Liver (tissue), 9 donors: ENCODE results near the gene MARK3. TPM values are rescaled to one million over a fixed set of nuclear protein-coding genes. Genes with fewer than 3 reads are reported as not detected.

Source experiments
- DNase-seq: peaks from one replicate; pipeline ENCODE4 v3.0.0-alpha.2; 2017; ENCODE audit warnings: low spot score
- H3K27ac ChIP-seq, 2 donors: one replicate each; pipeline ENCODE4 v1.7.0; 2013; ENCODE audit warnings: inconsistent platforms in 2 of 2, low read length in 2 of 2, control low read depth in 1 of 2, low read depth in 1 of 2, mild to moderate bottlenecking in 1 of 2
- H3K27me3 ChIP-seq, 4 donors: one replicate each; pipeline versions ENCODE4 v1.6.1 to v1.7.0; 2013; ENCODE audit warnings: low read length in 3 of 4, inconsistent platforms in 1 of 4, mild to moderate bottlenecking in 1 of 4, moderate library complexity in 1 of 4; ENCODE audit not compliant: control insufficient read depth in 4 of 4, insufficient read depth in 4 of 4
- H3K36me3 ChIP-seq, 4 donors: one replicate each; pipeline versions ENCODE4 v1.6.1 to v1.7.0; 2013; ENCODE audit warnings: low read length in 3 of 4, mild to moderate bottlenecking in 3 of 4, low read depth in 1 of 4, moderate library complexity in 1 of 4; ENCODE audit not compliant: control insufficient read depth in 4 of 4, insufficient read depth in 3 of 4
- H3K4me1 ChIP-seq, 4 donors: one replicate each; pipeline versions ENCODE4 v1.6.1 to v1.7.0; 2013; ENCODE audit warnings: low read length in 3 of 4, mild to moderate bottlenecking in 3 of 4, moderate library complexity in 1 of 4; ENCODE audit not compliant: control insufficient read depth in 4 of 4, insufficient read depth in 4 of 4
- H3K4me3 ChIP-seq, 3 donors: one replicate each; pipeline versions ENCODE4 v1.6.1 to v1.7.0; 2013; ENCODE audit warnings: low read length in 3 of 3, control low read depth in 1 of 3, low read depth in 1 of 3, mild to moderate bottlenecking in 1 of 3
- H3K9ac ChIP-seq, 2 donors: one replicate each; pipeline ENCODE4 v1.7.0; 2013; ENCODE audit warnings: low read length in 2 of 2, mild to moderate bottlenecking in 2 of 2, moderate library complexity in 2 of 2, control low read depth in 1 of 2, low read depth in 1 of 2
- H3K9me3 ChIP-seq, 4 donors: one replicate each; pipeline versions ENCODE4 v1.6.1 to v1.7.0; 2013; ENCODE audit warnings: low read length in 3 of 4; ENCODE audit not compliant: control insufficient read depth in 4 of 4
- ATF3 ChIP-seq: IDR thresholded peaks from 2 replicates; pipeline ENCODE4 v1.6.1; 2016; ENCODE audit warnings: antibody characterized with exemption
- CTCF ChIP-seq: fragments of 150-350 bp; IDR thresholded peaks from 2 replicates; pipeline ENCODE4 v1.5.1; 2017; ENCODE audit warnings: improper control_type of control experiment, low read depth, low read length; ENCODE audit not compliant: missing input control
- EGR1 ChIP-seq, 2 donors: IDR thresholded peaks; 2 replicates each; pipeline ENCODE4 v1.6.1; 2016 to 2018; ENCODE audit warnings: antibody characterized with exemption in 2 of 2, low read depth in 2 of 2
- FOXA1 ChIP-seq: IDR thresholded peaks from 2 replicates; pipeline ENCODE4 v1.6.1; 2016; ENCODE audit warnings: antibody characterized with exemption
- FOXA2 ChIP-seq: IDR thresholded peaks from 2 replicates; pipeline ENCODE4 v1.6.1; 2016; ENCODE audit warnings: antibody characterized with exemption
- GABPA ChIP-seq, 2 donors: IDR thresholded peaks in 1 of 2; conservative IDR thresholded peaks in 1 of 2; 2 replicates each; pipeline ENCODE4 v1.6.1; 2016; ENCODE audit warnings: antibody characterized with exemption in 2 of 2, mild to moderate bottlenecking in 1 of 2, moderate library complexity in 1 of 2
- HNF4A ChIP-seq, 2 donors: conservative IDR thresholded peaks; 2 replicates each; pipeline ENCODE4 v1.6.1; 2016; ENCODE audit warnings: antibody characterized with exemption in 2 of 2, mild to moderate bottlenecking in 2 of 2
- HNF4G ChIP-seq: IDR thresholded peaks from 2 replicates; pipeline ENCODE4 v1.6.1; 2016; ENCODE audit warnings: antibody characterized with exemption
- JUND ChIP-seq, 2 donors: IDR thresholded peaks; 2 replicates each; pipeline ENCODE4 v1.6.1; 2016; ENCODE audit warnings: antibody characterized with exemption in 2 of 2
- MAX ChIP-seq: IDR thresholded peaks from 2 replicates; pipeline ENCODE4 v1.6.1; 2016; ENCODE audit warnings: antibody characterized with exemption
- NR2F2 ChIP-seq: IDR thresholded peaks from 2 replicates; pipeline ENCODE4 v1.6.1; 2016; ENCODE audit warnings: antibody characterized with exemption
- RAD21 ChIP-seq, 2 donors: IDR thresholded peaks; 2 replicates each; pipeline ENCODE4 v1.6.1; 2016; ENCODE audit warnings: antibody characterized with exemption in 2 of 2, mild to moderate bottlenecking in 2 of 2
- REST ChIP-seq: IDR thresholded peaks from 2 replicates; pipeline ENCODE4 v1.6.1; 2016; ENCODE audit warnings: antibody characterized with exemption, mild to moderate bottlenecking
- RXRA ChIP-seq, 2 donors: IDR thresholded peaks; 2 replicates each; pipeline ENCODE4 v1.6.1; 2017 to 2018; ENCODE audit warnings: antibody characterized with exemption in 2 of 2, mild to moderate bottlenecking in 1 of 2
- SP1 ChIP-seq: IDR thresholded peaks from 2 replicates; pipeline ENCODE4 v1.6.1; 2018; ENCODE audit warnings: antibody characterized with exemption, mild to moderate bottlenecking
- YY1 ChIP-seq: IDR thresholded peaks from 2 replicates; pipeline ENCODE4 v1.6.1; 2016; ENCODE audit warnings: antibody characterized with exemption, mild to moderate bottlenecking
- ZBTB33 ChIP-seq: IDR thresholded peaks from 2 replicates; pipeline ENCODE4 v1.6.1; 2016; ENCODE audit warnings: antibody characterized with exemption
- WGBS: extraction: QIAGEN DNeasy Blood & Tissue Kit; methylation state at CpG from one replicate; pipeline ENCODE4 v1.1.7; 2013; 5-methylcytosine and 5-hydroxymethylcytosine counted together
- polyA plus RNA-seq, 2 donors: library from polyadenylated mRNA; stranded (reverse) in 1 of 2; unstranded in 1 of 2; fragments of 200-250 nt in 1 of 2; fragments of >200 nt in 1 of 2; fragmentation: Nextera tagmentation in 1 of 2; extraction: Ambion mirVana in 1 of 2; gene quantifications; one replicate each; pipeline versions ENCODE4 v1.2.1 to v1.2.3, GENCODE V29; 2013 to 2015
- total RNA-seq, 2 donors: library from RNA; depleted of rRNA; stranded (reverse); fragments of >200 nt; gene quantifications; one replicate each; pipeline ENCODE4 v1.2.3, GENCODE V29; 2014
- donor health status: healthy.
- donor health status: healthy.
- donor health status: healthy.
- donor health status: healthy.
- donor health status: healthy.

MARK3 gene
- total and polyA plus RNA-seq, 4 donors, result 14.1 to 86.0 (median 33.0) TPM

GRCh38 chr14:103427485-103428443 lies 42.5 kb downstream of the MARK3 start:
- no peaks in the 10 kb centered on the region for H3K27me3 ChIP-seq
- H3K27ac ChIP-seq, result no peak overlapping the region
- peaks cover 0 to 6% (median 2%) of the 10 kb centered on the region in 4 donors for H3K4me1 ChIP-seq
- H3K36me3 ChIP-seq, result no peaks in the 10 kb centered on the region
- TF ChIP-seq YY1 (peak; percentile 12), FOXA1 (no peak), RAD21 (IDR thresholded peaks at IDR 0.05) (no peak), EGR1 (IDR thresholded peaks at IDR 0.05; ENCODE audit: low read depth in 2 of 2) (no peak), NR2F2 (peak; percentile 34), FOXA2 (no peak), SP1 (no peak), MAX (no peak), CTCF (no peak), ZBTB33 (no peak), RXRA (IDR thresholded peaks at IDR 0.05) (no peak)
- H3K9ac ChIP-seq, result no peak overlapping the region
- no peaks in the 10 kb centered on the region for H3K9me3 ChIP-seq
- WGBS, result 74% methylated on average over 3 of the region's 3 CpGs
- no peak overlapping the region for H3K4me3 ChIP-seq
- DNase-seq, result no peak

- H3K27ac ChIP-seq, result no peak overlapping the region
- DNase-seq, result no peak
- H3K9me3 ChIP-seq, result no peaks in the 10 kb centered on the region
- no peak overlapping the region for H3K9ac ChIP-seq
- H3K27me3 ChIP-seq, result no peaks in the 10 kb centered on the region
- H3K4me3 ChIP-seq, result no peak overlapping the region
- WGBS, result 84% methylated on average over 3 of the region's 3 CpGs
- no peaks in the 10 kb centered on the region for H3K36me3 ChIP-seq
- peaks cover 0 to 6% (median 2%) of the 10 kb centered on the region in 4 donors for H3K4me1 ChIP-seq
- no peak for TF ChIP-seq EGR1 (IDR thresholded peaks at IDR 0.05; ENCODE audit: low read depth in 2 of 2)
- no peak for TF ChIP-seq FOXA2
- no peak for TF ChIP-seq MAX
- no peak for TF ChIP-seq JUND (IDR thresholded peaks at IDR 0.05)
- TF ChIP-seq REST, result no peak
- TF ChIP-seq CTCF, result no peak
- TF ChIP-seq SP1, result no peak
- TF ChIP-seq HNF4A (conservative IDR thresholded peaks at IDR 0.05), result no peak
- no peak for TF ChIP-seq FOXA1
- no peak for TF ChIP-seq HNF4G
- TF ChIP-seq ATF3, result no peak
- no peak for TF ChIP-seq GABPA (IDR thresholded peaks at IDR 0.05 in 1 of 2, conservative IDR thresholded peaks at IDR 0.05 in 1 of 2)
These were observed 43.7 kb downstream of the MARK3 start for GRCh38 chr14:103428723-103429556.
